ENCODE measurements around the gene ITIH3.

Gene ITIH3

DNA sequence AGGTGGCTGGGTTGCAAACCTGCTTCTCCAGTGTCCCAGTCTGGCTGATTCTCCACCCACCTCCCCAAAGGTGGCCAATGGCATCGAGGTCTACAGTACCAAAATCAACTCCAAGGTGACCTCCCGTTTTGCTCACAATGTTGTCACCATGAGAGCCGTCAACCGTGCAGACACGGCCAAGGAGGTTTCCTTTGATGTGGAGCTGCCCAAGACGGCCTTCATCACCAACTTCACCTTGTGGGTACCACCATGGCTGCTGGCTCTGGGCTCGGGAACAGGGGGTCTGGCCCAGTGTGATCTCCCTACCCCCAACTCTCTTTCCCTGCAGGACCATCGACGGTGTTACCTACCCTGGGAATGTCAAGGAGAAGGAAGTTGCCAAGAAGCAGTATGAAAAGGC is 1.8 kb downstream of the ITIH3 start:
- TF ChIP-seq, protein P1, sequence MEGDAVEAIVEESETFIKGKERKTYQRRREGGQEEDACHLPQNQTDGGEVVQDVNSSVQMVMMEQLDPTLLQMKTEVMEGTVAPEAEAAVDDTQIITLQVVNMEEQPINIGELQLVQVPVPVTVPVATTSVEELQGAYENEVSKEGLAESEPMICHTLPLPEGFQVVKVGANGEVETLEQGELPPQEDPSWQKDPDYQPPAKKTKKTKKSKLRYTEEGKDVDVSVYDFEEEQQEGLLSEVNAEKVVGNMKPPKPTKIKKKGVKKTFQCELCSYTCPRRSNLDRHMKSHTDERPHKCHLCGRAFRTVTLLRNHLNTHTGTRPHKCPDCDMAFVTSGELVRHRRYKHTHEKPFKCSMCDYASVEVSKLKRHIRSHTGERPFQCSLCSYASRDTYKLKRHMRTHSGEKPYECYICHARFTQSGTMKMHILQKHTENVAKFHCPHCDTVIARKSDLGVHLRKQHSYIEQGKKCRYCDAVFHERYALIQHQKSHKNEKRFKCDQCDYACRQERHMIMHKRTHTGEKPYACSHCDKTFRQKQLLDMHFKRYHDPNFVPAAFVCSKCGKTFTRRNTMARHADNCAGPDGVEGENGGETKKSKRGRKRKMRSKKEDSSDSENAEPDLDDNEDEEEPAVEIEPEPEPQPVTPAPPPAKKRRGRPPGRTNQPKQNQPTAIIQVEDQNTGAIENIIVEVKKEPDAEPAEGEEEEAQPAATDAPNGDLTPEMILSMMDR (IDR thresholded peaks at IDR 0.05; ENCODE audit: control insufficient read depth, extremely low read depth, insufficient read depth), result no peak
- no peak for DNase-seq (ENCODE audit: low read depth)
- H3K4me3 ChIP-seq (ENCODE audit: low read depth, low read length), result no peak overlapping the region

DNA sequence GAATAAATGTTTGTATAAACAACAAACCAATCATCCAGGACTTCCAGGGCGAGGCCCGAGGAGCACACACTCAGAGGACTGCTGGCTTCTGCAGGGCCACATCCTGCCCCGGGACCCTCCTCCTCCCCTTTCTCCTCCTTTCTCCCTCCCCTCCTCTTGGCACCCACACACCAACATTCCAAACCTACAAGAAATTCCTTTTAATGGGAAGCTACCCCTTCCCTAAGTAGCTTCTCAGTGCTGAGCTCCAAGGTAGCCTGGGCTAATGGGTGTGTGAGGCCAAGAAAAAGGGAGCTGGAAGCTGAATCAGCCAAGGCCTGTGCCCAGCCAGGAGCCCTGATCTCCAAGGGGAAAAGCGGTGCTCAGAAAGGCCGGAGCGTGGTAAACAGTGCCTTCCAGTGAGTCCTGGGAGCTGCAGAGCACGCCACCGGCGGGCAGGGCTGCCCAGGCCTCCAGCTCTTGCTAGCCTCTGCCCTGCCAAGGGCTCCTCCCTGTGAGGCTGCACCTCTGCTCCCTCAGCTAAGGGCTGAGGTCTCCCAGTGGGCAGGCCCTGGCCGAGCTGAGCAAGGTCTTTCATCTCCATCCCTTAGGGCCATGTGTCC is 3.9 kb downstream of the ITIH3 start:
- TF ChIP-seq, protein P1 (IDR thresholded peaks at IDR 0.05; ENCODE audit: control insufficient read depth, extremely low read depth, insufficient read depth), result no peak
- no peak for DNase-seq (ENCODE audit: low read depth)
- no peak overlapping the region for H3K4me3 ChIP-seq (ENCODE audit: low read depth, low read length)

DNA sequence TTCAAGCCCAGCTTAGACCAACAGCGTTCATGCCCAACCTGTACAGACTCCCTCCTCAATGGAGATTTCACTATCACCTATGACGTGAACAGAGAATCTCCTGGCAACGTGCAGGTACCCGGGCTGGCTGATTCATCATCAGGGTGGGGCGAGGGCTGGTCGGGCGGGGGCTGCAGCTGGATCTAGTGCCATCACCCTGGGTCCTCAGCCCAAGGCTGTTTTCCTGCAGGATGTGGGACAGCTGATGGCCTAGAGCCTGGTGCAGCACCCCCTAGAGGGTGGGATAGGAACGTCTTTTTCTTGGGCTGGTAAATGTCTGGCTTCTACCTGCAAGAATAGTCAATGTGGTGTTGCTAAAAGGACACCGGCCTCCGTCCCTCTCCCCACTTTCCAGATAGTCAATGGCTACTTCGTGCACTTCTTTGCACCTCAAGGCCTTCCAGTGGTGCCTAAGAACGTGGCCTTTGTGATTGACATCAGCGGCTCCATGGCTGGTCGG is 4.4 kb downstream of the ITIH3 start:
- no peak for DNase-seq (ENCODE audit: low read depth)
- H3K4me3 ChIP-seq (ENCODE audit: low read depth, low read length), result no peak overlapping the region
- TF ChIP-seq, protein P1 (IDR thresholded peaks at IDR 0.05; ENCODE audit: control insufficient read depth, extremely low read depth, insufficient read depth), result peak; percentile 33

DNA sequence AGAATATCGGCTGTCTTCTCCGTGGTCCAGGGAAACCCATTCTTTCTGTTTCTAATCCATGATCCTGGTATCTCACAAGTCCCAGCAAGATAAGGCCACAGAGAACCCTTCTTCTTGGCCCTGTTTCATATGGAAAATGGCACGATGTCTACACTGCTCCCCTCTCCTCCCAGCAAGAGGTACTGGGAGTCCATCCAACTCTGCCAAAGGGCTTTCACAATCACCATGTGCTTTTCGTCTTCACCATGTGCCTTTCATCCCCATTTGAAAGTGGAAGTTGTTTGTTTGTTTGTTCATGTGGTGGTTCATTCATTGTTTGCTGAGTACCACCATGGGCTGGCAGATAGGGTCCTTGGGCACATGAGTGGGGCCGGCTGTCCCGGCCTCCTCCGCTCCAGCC is 5.5 kb downstream of the ITIH3 start:
- DNase-seq (ENCODE audit: low read depth), result no peak
- TF ChIP-seq, protein P1 (IDR thresholded peaks at IDR 0.05; ENCODE audit: control insufficient read depth, extremely low read depth, insufficient read depth), result no peak

DNA sequence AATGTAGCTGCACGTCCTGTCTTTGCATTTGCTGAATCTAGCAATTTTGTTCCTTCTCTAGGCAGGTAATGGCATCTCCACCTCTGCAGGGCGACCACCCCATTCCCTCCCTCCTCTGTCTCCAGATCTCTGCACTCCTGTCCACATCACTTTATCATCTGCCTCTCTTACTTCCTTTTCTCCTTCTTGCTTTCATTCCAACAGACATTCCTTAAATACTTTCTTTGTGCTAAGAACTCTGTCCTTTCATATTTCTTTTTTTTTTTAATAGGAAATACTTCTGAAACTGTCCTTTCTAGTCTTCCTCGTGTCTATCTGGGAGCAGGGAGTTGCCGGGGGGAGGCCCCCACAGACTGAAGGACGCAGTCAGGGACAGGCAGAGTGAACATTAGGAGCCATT is 7.2 kb downstream of the ITIH3 start:
- TF ChIP-seq, protein P1 (IDR thresholded peaks at IDR 0.05; ENCODE audit: control insufficient read depth, extremely low read depth, insufficient read depth), result no peak
- no peak for DNase-seq (ENCODE audit: low read depth)
- no peak overlapping the region for H3K4me3 ChIP-seq (ENCODE audit: low read depth, low read length)

More for the DNA sequence above, 5.5 kb downstream of the ITIH3 start:
- H3K4me3 ChIP-seq (ENCODE audit: low read depth, low read length), result no peak overlapping the region

DNA sequence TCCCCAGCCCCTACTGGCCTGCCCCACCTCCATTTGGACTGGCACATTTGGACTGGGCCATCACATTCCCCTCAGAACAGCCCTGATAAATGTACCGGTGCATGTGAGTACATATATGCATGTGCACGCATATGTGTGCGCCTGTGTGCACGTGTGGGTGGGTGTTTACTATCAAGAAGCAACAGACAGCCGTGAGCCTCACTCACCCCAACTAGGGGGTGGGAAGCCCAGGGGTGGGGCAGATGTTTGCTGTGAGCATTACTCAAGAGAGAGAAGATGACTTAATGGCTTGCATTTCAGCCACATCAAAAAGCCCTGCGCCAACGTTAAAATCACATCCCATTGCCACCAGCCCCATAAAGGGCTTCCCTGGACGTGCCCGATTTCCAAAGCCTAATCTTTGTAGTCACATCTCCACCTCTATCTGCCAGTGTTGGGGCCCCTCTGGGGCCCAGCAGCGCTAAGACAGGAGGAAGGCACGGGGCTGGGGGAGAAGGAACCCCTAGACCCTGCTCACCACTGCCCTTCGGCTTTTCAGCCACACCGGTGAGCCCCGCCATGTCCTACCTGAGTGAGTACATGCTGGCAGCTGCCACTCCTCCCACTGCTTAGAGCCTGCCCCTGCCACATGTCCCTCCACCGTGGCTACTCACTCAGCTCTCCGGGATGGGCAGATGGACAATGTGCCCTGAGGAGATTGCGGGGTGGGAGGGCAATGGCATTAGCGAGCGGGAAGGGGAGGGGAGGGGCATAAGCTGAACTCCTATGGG is 10.9 kb downstream of the ITIH3 start:
- no peak overlapping the region for H3K4me3 ChIP-seq (ENCODE audit: low read depth, low read length)
- no peak for DNase-seq (ENCODE audit: low read depth)
- TF ChIP-seq, protein P1 (IDR thresholded peaks at IDR 0.05; ENCODE audit: control insufficient read depth, extremely low read depth, insufficient read depth), result no peak

Measured in LNCaP clone FGC (cell line).